ENCODE measurements around the gene PDE7B.

- TF ChIP-seq CTCF (IDR thresholded peaks at IDR 0.05) (no peak), POLR2A (IDR thresholded peaks at IDR 0.05) (no peak)
Measured at GRCh38 chr6:135830452-135830881, 21.0 kb upstream of the PDE7B start.

All from tibial nerve (tissue), 3 donors.